OCI-LY7 (cell line): ENCODE results near the gene ZFP69B. TPM values are rescaled to one million over a fixed set of nuclear protein-coding genes. Genes with fewer than 3 reads are reported as not detected.

Experiments used
- Bru-seq: library from RNA; stranded (reverse); fragments of 400-500 nt; gene quantifications from one replicate; lab custom pipeline; 2021; lab: Mats Ljungman, UMichigan
- BruChase-seq, 2 experiments: library from RNA; stranded (reverse); fragments of 400-500 nt; gene quantifications; one replicate each; lab custom pipeline; 2021; lab: Mats Ljungman, UMichigan
- BruUV-seq: library from RNA; stranded (reverse); fragments of 400-500 nt; replicated peaks from 2 replicates; lab custom pipeline; 2021; lab: Mats Ljungman, UMichigan
- CTCF ChIA-PET: fragments of 300-600 bp; sonication (Branson Sonifier 250); formaldehyde crosslinking; loops from one replicate; lab custom pipeline; 2022; ENCODE audit warnings: antibody characterized with exemption; ENCODE audit not compliant: unreplicated experiment; lab: Charles Lee
- POLR2A ChIA-PET: fragments of 300-600 bp; sonication (Branson Sonifier 250); formaldehyde crosslinking; loops from one replicate; lab custom pipeline; 2022; ENCODE audit warnings: antibody characterized with exemption; lab: Charles Lee
- DNase-seq: peaks from one replicate; pipeline ENCODE4 v3.0.0-alpha.2; 2015; ENCODE audit warnings: low spot score
- H2AFZ ChIP-seq: fragments of 200-600 bp; sonication (generic), shearing (Covaris generic); 2 replicates; pipeline ENCODE4 v1.6.1; 2014; ENCODE audit warnings: mild to moderate bottlenecking, antibody characterized with exemption, low read length, moderate library complexity
- H3K27ac ChIP-seq: fragments of 200-600 bp; sonication (generic); 2 replicates; pipeline ENCODE4 v1.5.1; 2014; ENCODE audit warnings: mixed run types, low read depth, mild to moderate bottlenecking, moderate library complexity, low read length, inconsistent platforms; ENCODE audit not compliant: poor library complexity, severe bottlenecking
- H3K36me3 ChIP-seq: fragments of 200-600 bp; sonication (generic); 2 replicates; pipeline ENCODE4 v1.6.1; 2014; ENCODE audit warnings: mild to moderate bottlenecking, antibody characterized with exemption, low read length, moderate library complexity, mixed read lengths; ENCODE audit not compliant: insufficient read depth
- H3K4me1 ChIP-seq: fragments of 200-600 bp; sonication (generic); 2 replicates; pipeline ENCODE4 v1.5.1; 2014; ENCODE audit warnings: mild to moderate bottlenecking, low read length; ENCODE audit not compliant: insufficient read depth, poor library complexity, severe bottlenecking
- H3K4me2 ChIP-seq: fragments of 200-600 bp; sonication (generic); 2 replicates; pipeline ENCODE4 v1.6.1; 2014; ENCODE audit warnings: mild to moderate bottlenecking, low read length
- H3K4me3 ChIP-seq: fragments of 200-600 bp; sonication (generic); 2 replicates; pipeline ENCODE4 v1.5.1; 2014; ENCODE audit warnings: mild to moderate bottlenecking, low read depth, low read length; ENCODE audit not compliant: poor library complexity, severe bottlenecking
- H3K79me2 ChIP-seq: fragments of 200-600 bp; sonication (generic); 2 replicates; pipeline ENCODE4 v1.6.1; 2016; ENCODE audit warnings: low read depth, mild to moderate bottlenecking, low read length, moderate library complexity, mixed read lengths; ENCODE audit not compliant: insufficient read depth
- H3K9me2 ChIP-seq: fragments of 200-600 bp; sonication (generic); 2 replicates; pipeline ENCODE4 v1.6.1; 2016; ENCODE audit warnings: mild to moderate bottlenecking, low read length, mixed read lengths; ENCODE audit not compliant: insufficient read depth
- H3K9me3 ChIP-seq: fragments of 200-600 bp; sonication (generic); 2 replicates; pipeline ENCODE4 v1.6.1; 2014; ENCODE audit warnings: mild to moderate bottlenecking, mixed run types, low read length, mixed read lengths
- H4K20me1 ChIP-seq: fragments of 200-600 bp; sonication (generic); 2 replicates; pipeline ENCODE4 v1.6.1; 2014; ENCODE audit warnings: mild to moderate bottlenecking, antibody characterized with exemption, low read length, moderate library complexity, mixed read lengths; ENCODE audit not compliant: insufficient read depth
- EZH2phosphoT487 ChIP-seq: fragments of 200-600 bp; sonication (generic); IDR thresholded peaks from 2 replicates; pipeline ENCODE4 v1.6.1; 2018; ENCODE audit warnings: low read depth, borderline replicate concordance, mild to moderate bottlenecking, mixed run types, antibody characterized with exemption, low read length, moderate library complexity, mixed read lengths
- intact Hi-C: fragments of 100-400 bp; cut with micrococcal nuclease; formaldehyde crosslinking; loops from one replicate; pipeline ENCODE4 v1.10.0; 2022; ENCODE audit not compliant: unreplicated experiment
- long read RNA-seq: library from polyadenylated mRNA; stranded (forward); transcript quantifications from one replicate; pipeline ENCODE4 v2.0.0, GENCODE V29; 2022
- total RNA-seq, 2 experiments: library from RNA; depleted of rRNA in 1 of 2; stranded (reverse); fragments of >200 nt in 1 of 2; shearing (Covaris generic) in 1 of 2; gene quantifications; 2 replicates each; pipeline ENCODE4 v1.2.3, GENCODE V29; 2014 to 2022
- TF ChIP-seq, protein P1 (sequence below): fragments of 200-600 bp; sonication (generic); conservative IDR thresholded peaks from 2 replicates; pipeline ENCODE4 v1.5.1; 2014; ENCODE audit warnings: mild to moderate bottlenecking, antibody characterized with exemption, low read length, moderate library complexity, mixed read lengths

The ZFP69B gene
- total RNA-seq (2014; rRNA removed; shearing (Covaris generic)): 12.7 and 18.2 TPM in 2 replicates
- total RNA-seq (2022): 26.8 and 28.3 TPM in 2 replicates
- Bru-seq, nascent RNA: percentile 82 among the genes with signal in this experiment
- percentile 77 among the genes with signal in this experiment for BruChase-seq, experiment 1, labeled RNA remaining after a 6-hour chase
- percentile 83 among the genes with signal in this experiment for BruChase-seq, experiment 2, labeled RNA remaining after a 2-hour chase
- long read RNA-seq, partial matches to known transcripts: 8 of 22 reads
- long read RNA-seq, other reads (novel, unspliced or antisense): 10 of 22 reads

DNA sequence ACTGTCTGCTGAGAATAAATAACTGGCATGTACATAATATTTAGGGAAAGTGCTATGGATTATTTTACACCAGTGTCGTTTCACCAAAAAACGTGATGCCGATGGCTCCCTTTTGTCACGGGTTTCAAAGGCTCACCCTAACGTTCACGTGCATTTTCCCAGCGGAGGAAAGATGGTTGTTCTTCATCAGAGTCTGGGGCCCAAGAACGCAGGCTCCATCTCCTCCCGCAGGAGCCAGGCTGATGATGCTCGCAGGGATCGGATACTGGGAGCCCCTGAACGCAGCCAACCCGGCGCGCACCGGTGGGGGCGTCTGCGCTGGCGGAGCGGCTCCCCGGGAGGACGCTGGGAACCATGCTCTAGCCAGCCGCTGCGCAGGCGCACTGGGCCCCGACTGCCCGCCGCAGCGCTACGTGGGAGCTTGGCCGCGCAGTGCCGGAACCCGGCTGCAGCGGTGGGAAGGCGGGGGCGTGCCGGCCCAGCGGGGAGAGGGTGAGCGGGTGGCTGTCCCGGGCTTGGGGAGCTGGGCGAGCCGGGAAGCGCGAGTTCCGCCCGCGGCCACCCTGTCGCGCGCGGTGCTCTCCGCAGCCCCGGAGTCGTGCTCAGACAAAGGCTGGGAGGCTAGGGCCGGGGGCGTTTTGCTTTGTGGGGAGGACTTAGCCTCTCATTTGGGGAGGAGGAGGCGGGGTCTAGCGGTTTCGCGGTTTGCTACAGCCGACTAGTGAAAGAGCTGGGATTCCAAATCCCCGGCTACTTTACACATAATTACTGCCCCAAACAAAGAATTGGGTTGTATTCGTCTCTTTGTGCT is at the start of gene ZFP69B:
ZFP69B (plus strand) TSS at position 793 of the 811 bp plus-strand sequence. CDS start 486 bp downstream, outside the sequence.
- H3K79me2 ChIP-seq: peaks cover 23% of the 10 kb centered on the region; the same call in 1 of the 2 replicates
- intact Hi-C loops: no loop called here
- H4K20me1 ChIP-seq: no peaks in the 10 kb centered on the region
- H3K4me1 ChIP-seq: peaks cover 19% of the 10 kb centered on the region
- CTCF ChIA-PET: interaction anchor here (0.7 to 1.3 kb wide), 3 partner anchors 12 to 376 kb away, joined by 3 read pairs; no protein-coding TSS in a partner anchor
- H3K36me3 ChIP-seq: peaks cover 31% of the 10 kb centered on the region
- BruUV-seq: no TSS peak
- POLR2A ChIA-PET: interaction anchor here (0.6 to 1.7 kb wide), 11 partner anchors 11 to 298 kb away, joined by 3 to 6 read pairs (median 4); partner anchors contain the start of gene EXO5
- peak within 1 kb of the TSS; percentile 81 for H3K4me3 ChIP-seq
- H2AFZ ChIP-seq: peak within 1 kb of the TSS; percentile 97
- no peaks in the 10 kb centered on the region for H3K9me2 ChIP-seq
- TF ChIP-seq EZH2phosphoT487: no peak
- TF ChIP-seq, protein P1, sequence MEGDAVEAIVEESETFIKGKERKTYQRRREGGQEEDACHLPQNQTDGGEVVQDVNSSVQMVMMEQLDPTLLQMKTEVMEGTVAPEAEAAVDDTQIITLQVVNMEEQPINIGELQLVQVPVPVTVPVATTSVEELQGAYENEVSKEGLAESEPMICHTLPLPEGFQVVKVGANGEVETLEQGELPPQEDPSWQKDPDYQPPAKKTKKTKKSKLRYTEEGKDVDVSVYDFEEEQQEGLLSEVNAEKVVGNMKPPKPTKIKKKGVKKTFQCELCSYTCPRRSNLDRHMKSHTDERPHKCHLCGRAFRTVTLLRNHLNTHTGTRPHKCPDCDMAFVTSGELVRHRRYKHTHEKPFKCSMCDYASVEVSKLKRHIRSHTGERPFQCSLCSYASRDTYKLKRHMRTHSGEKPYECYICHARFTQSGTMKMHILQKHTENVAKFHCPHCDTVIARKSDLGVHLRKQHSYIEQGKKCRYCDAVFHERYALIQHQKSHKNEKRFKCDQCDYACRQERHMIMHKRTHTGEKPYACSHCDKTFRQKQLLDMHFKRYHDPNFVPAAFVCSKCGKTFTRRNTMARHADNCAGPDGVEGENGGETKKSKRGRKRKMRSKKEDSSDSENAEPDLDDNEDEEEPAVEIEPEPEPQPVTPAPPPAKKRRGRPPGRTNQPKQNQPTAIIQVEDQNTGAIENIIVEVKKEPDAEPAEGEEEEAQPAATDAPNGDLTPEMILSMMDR: peak; percentile 19; the same call in 1 of the 2 replicates
- peak; percentile 95 for DNase-seq
- peak within 1 kb of the TSS; percentile 94 for H3K4me2 ChIP-seq
- peak within 1 kb of the TSS; percentile 75 for H3K27ac ChIP-seq
- H3K9me3 ChIP-seq: peaks cover 29% of the 10 kb centered on the region; the same call in 1 of the 2 replicates

DNA sequence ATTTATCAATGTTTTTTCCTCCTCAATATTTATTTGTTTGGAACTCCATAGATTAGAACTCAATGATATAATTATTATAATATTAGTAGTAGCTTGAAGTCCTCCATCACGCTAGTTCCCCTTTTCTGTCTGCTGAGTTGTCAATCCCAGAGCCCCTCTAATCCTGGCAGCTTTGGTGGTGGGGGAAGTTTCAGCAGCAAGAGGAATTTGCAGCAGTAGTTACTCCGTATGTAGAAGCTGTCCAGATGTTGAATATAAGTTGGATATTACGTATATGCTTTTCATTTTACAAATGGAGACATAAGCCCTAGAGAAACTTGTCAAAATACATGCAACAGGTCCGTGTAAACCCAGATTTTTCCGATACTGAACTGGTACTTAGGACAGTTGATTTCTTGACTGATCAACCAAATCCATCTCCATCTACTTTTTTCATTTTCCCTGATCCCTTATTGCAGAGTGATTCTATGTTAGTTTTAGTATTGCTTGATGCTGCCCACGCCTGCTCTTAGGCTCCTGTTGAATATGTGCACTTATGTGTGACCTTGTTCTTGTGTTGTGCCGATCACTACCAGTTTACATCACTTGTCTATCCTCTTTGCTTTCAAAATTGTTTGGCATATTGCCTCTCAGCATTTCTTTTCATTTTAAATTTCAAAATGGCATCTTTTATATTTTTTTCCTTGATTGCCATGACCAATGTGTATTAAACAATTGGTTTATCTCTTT is 48.6 kb upstream of the ZFP69B start:
- H3K79me2 ChIP-seq: peaks cover 98% of the 10 kb centered on the region

More for the DNA sequence above, 48.6 kb upstream of the ZFP69B start:
- Histone ChIP-seq H3K4me3 (peak overlapping the region; percentile 21), H4K20me1 (peaks cover 15% of the 10 kb centered on the region; the same call in 1 of the 2 replicates), H3K36me3 (peaks cover 6% of the 10 kb centered on the region), H3K27ac (no peak overlapping the region), H3K4me1 (peaks cover 63% of the 10 kb centered on the region), H3K9me2 (no peaks in the 10 kb centered on the region), H2AFZ (no peak overlapping the region), H3K4me2 (peak overlapping the region; percentile 58), H3K9me3 (no peaks in the 10 kb centered on the region)
- POLR2A ChIA-PET: interaction anchor here (0.6 to 1.3 kb wide), 3 partner anchors 14 to 177 kb away, joined by 3 to 5 read pairs (median 5); no protein-coding TSS in a partner anchor
- TF ChIP-seq, protein P1: no peak
- TF ChIP-seq EZH2phosphoT487: no peak
- CTCF ChIA-PET: no interaction called here
- no TSS peak for BruUV-seq
- intact Hi-C loops: no loop called here
- DNase-seq: no peak
